H9 (cell line): ENCODE data around the gene MBL2. TPM values are rescaled to one million over a fixed set of nuclear protein-coding genes. Genes with fewer than 3 reads are reported as not detected.

Experiments used
- DNase-seq: peaks from one replicate; pipeline ENCODE4 v3.0.0-alpha.2; 2017
- H2AFZ ChIP-seq: one replicate; pipeline ENCODE4 v1.6.1; 2013; ENCODE audit warnings: mild to moderate bottlenecking, low read length, control low read depth, moderate library complexity
- H2AK5ac ChIP-seq: 2 replicates; pipeline ENCODE4 v1.6.1; 2013; ENCODE audit warnings: low read length, control low read depth, mixed read lengths; ENCODE audit not compliant: insufficient read length
- H2BK120ac ChIP-seq: one replicate; pipeline ENCODE4 v1.6.1; 2013; ENCODE audit warnings: low read depth, mild to moderate bottlenecking, low read length, control low read depth, inconsistent platforms; ENCODE audit not compliant: poor library complexity, severe bottlenecking
- H2BK12ac ChIP-seq: 2 replicates; pipeline ENCODE4 v1.6.1; 2013; ENCODE audit warnings: low read length, control low read depth, mixed read lengths, low read depth; ENCODE audit not compliant: insufficient read length
- H2BK15ac ChIP-seq: 2 replicates; pipeline ENCODE4 v1.6.1; 2013; ENCODE audit warnings: low read depth, low read length, control low read depth
- H2BK20ac ChIP-seq: one replicate; pipeline ENCODE4 v1.6.1; 2013; ENCODE audit warnings: low read depth, mild to moderate bottlenecking, low read length, control low read depth, inconsistent platforms; ENCODE audit not compliant: poor library complexity, severe bottlenecking
- H2BK5ac ChIP-seq: 2 replicates; pipeline ENCODE4 v1.6.1; 2013; ENCODE audit warnings: low read length, control low read depth, mixed read lengths; ENCODE audit not compliant: insufficient read length
- H3K14ac ChIP-seq: 2 replicates; pipeline ENCODE4 v1.6.1; 2013; ENCODE audit warnings: low read length, control low read depth; ENCODE audit not compliant: insufficient read depth
- H3K18ac ChIP-seq: 2 replicates; pipeline ENCODE4 v1.6.1; 2013; ENCODE audit warnings: low read depth, mild to moderate bottlenecking, mixed read lengths, low read length, control low read depth; ENCODE audit not compliant: insufficient read length
- H3K23ac ChIP-seq: 2 replicates; pipeline ENCODE4 v1.6.1; 2013; ENCODE audit warnings: low read length, control low read depth, mixed read lengths, low read depth; ENCODE audit not compliant: insufficient read length
- H3K23me2 ChIP-seq: 2 replicates; pipeline ENCODE4 v1.6.1; 2013; ENCODE audit warnings: low read depth, mild to moderate bottlenecking, mixed read lengths, low read length, control low read depth; ENCODE audit not compliant: insufficient read length, poor library complexity, severe bottlenecking
- H3K27ac ChIP-seq: 2 replicates; pipeline ENCODE4 v1.5.1; 2013; ENCODE audit warnings: low read length, control low read depth, mixed read lengths, low read depth; ENCODE audit not compliant: insufficient read length
- H3K27me3 ChIP-seq: 2 replicates; pipeline ENCODE4 v1.6.1; 2013; ENCODE audit warnings: low read length, control low read depth, inconsistent platforms; ENCODE audit not compliant: insufficient read depth
- H3K4ac ChIP-seq: 2 replicates; pipeline ENCODE4 v1.6.1; 2013; ENCODE audit warnings: low read depth, mild to moderate bottlenecking, control low read depth, inconsistent platforms, low read length, moderate library complexity
- H3K4me1 ChIP-seq: 2 replicates; pipeline ENCODE4 v1.6.1; 2013; ENCODE audit warnings: low read length, control low read depth, inconsistent platforms; ENCODE audit not compliant: insufficient read depth
- H3K4me2 ChIP-seq: 2 replicates; pipeline ENCODE4 v1.6.1; 2013; ENCODE audit warnings: low read length, control low read depth, mixed read lengths; ENCODE audit not compliant: insufficient read length, insufficient read depth
- H3K56ac ChIP-seq: 2 replicates; pipeline ENCODE4 v1.6.1; 2013; ENCODE audit warnings: low read depth, mild to moderate bottlenecking, mixed read lengths, low read length, control low read depth; ENCODE audit not compliant: insufficient read length
- H3K79me1 ChIP-seq: 2 replicates; pipeline ENCODE4 v1.6.1; 2013; ENCODE audit warnings: low read depth, mild to moderate bottlenecking, moderate library complexity, low read length, control low read depth, inconsistent platforms; ENCODE audit not compliant: insufficient read depth, poor library complexity, severe bottlenecking
- H3K79me2 ChIP-seq: 2 replicates; pipeline ENCODE4 v1.6.1; 2013; ENCODE audit warnings: low read length, control low read depth, inconsistent platforms; ENCODE audit not compliant: insufficient read depth
- H3K9ac ChIP-seq: 2 replicates; pipeline ENCODE4 v1.6.1; 2013; ENCODE audit warnings: low read length, control low read depth, mixed read lengths; ENCODE audit not compliant: insufficient read length; ENCODE audit errors: extremely low read depth
- H3K9me3 ChIP-seq: one replicate; pipeline ENCODE4 v1.6.1; 2013; ENCODE audit warnings: low read depth, low read length, inconsistent platforms; ENCODE audit not compliant: control insufficient read depth
- H3T11ph ChIP-seq: one replicate; pipeline ENCODE4 v1.6.1; 2013; ENCODE audit warnings: mild to moderate bottlenecking, low read length, control low read depth, inconsistent platforms
- H4K20me1 ChIP-seq: one replicate; pipeline ENCODE4 v1.6.1; 2013; ENCODE audit not compliant: control insufficient read depth, insufficient read length, insufficient read depth
- H4K5ac ChIP-seq: 2 replicates; pipeline ENCODE4 v1.6.1; 2013; ENCODE audit warnings: low read depth, mild to moderate bottlenecking, mixed read lengths, low read length, control low read depth; ENCODE audit not compliant: insufficient read length
- H4K8ac ChIP-seq: replicated peaks from 2 replicates; pipeline ENCODE4 v1.6.1; 2013; ENCODE audit warnings: low read length, control low read depth, mixed read lengths, low read depth; ENCODE audit not compliant: insufficient read length
- H4K91ac ChIP-seq: 2 replicates; pipeline ENCODE4 v1.6.1; 2013; ENCODE audit warnings: low read depth, mild to moderate bottlenecking, moderate library complexity, mixed read lengths, low read length, control low read depth; ENCODE audit not compliant: insufficient read length
- H3K27ac Mint-ChIP-seq, 3 experiments: 2 replicates in 2 of 3; 3 replicates in 1 of 3; pipeline ENCODE4 v1.8.0; 2020 to 2021; ENCODE audit warnings: mixed read lengths in 3 of 3, mild to moderate bottlenecking in 1 of 3, moderate library complexity in 1 of 3
- H3K27me3 Mint-ChIP-seq: 2 replicates; pipeline ENCODE4 v1.8.0; 2021; ENCODE audit warnings: low read depth, mild to moderate bottlenecking, moderate library complexity, mixed read lengths
- H3K36me3 Mint-ChIP-seq, 3 experiments: 2 replicates in 2 of 3; 3 replicates in 1 of 3; pipeline ENCODE4 v1.8.0; 2020 to 2021; ENCODE audit warnings: low read depth in 3 of 3, mixed read lengths in 3 of 3; ENCODE audit not compliant: insufficient read depth in 1 of 3
- H3K4me1 Mint-ChIP-seq, 2 experiments: 2 replicates each; pipeline ENCODE4 v1.8.0; 2020; ENCODE audit warnings: mixed read lengths in 2 of 2
- H3K4me3 Mint-ChIP-seq, 2 experiments: 2 replicates in 1 of 2; 3 replicates in 1 of 2; pipeline ENCODE4 v1.8.0; 2020 to 2021; ENCODE audit warnings: mild to moderate bottlenecking in 2 of 2, mixed read lengths in 2 of 2, moderate library complexity in 1 of 2
- H3K9me3 Mint-ChIP-seq, 2 experiments: 2 replicates in 1 of 2; 3 replicates in 1 of 2; pipeline ENCODE4 v1.8.0; 2020; ENCODE audit warnings: mild to moderate bottlenecking in 2 of 2, mixed read lengths in 2 of 2, moderate library complexity in 1 of 2
- WGBS: extraction: QIAGEN DNeasy Blood & Tissue Kit; methylation state at CpG from one replicate; pipeline ENCODE4 v1.1.7; 2013; ENCODE audit warnings: missing lambda C conversion rate, low lambda C conversion rate, mixed read lengths; ENCODE audit not compliant: insufficient read length; ENCODE audit errors: extremely low coverage; 5-methylcytosine and 5-hydroxymethylcytosine counted together
- total RNA-seq: library from RNA; stranded (reverse); gene quantifications from 2 replicates; pipeline ENCODE4 v1.2.1, GENCODE V29; 2021
- TF ChIP-seq, protein P1 (sequence below): fragments of 200-600 bp; sonication (generic); conservative IDR thresholded peaks from 3 replicates; pipeline ENCODE4 v1.8.0; 2021; ENCODE audit warnings: antibody characterized with exemption, mild to moderate bottlenecking

The MBL2 gene
- total RNA-seq, 1 experiment from 2014 or later = not detected

DNA sequence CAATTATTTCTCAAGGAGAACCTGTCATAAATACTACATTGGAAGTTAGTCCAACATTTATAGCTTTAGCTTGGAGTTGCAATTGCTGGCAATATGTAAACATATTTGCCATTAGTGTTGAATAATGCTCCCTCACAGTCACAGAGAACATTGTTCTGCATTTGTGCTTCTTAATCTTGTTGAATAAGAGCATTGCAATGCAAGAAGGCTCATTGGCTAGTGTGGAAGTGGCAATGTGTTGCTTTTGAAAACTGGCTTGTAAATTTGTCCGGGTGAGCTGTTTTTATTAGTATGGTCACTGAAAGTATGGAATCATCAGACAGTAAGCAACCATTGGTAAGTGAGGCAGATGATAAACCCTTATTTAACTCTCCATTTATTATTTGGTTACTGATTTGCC lies 47.7 kb upstream of the MBL2 start:
- Histone ChIP-seq H3K23me2 (no peaks in the 10 kb centered on the region), H2BK20ac (no peak overlapping the region), H3K79me2 (no peaks in the 10 kb centered on the region), H2BK15ac (no peak overlapping the region), H2BK12ac (no peak overlapping the region), H2BK5ac (no peak overlapping the region), H3T11ph (no peak overlapping the region), H4K91ac (no peak overlapping the region), H3K79me1 (no peaks in the 10 kb centered on the region), H3K4ac (no peak overlapping the region), H2AK5ac (no peak overlapping the region), H4K8ac (no peak overlapping the region), H3K23ac (no peak overlapping the region), H3K27ac (no peak overlapping the region), H2AFZ (no peak overlapping the region), H3K9me3 (no peaks in the 10 kb centered on the region), H4K5ac (no peak overlapping the region), H3K9ac (no peak overlapping the region), H4K20me1 (no peaks in the 10 kb centered on the region), H3K18ac (no peak overlapping the region), H3K27me3 (no peaks in the 10 kb centered on the region), H3K56ac (no peak overlapping the region), H3K4me1 (no peaks in the 10 kb centered on the region), H2BK120ac (no peak overlapping the region), H3K14ac (no peak overlapping the region), H3K4me2 (no peak overlapping the region)
- Mint-ChIP-seq H3K4me3 (no peak overlapping the region), H3K36me3 (no peaks in the 10 kb centered on the region), H3K9me3 (no peaks in the 10 kb centered on the region), H3K4me1 (peaks cover 18 to 28% of the 10 kb centered on the region in 2 experiments), H3K27me3 (no peaks in the 10 kb centered on the region), H3K27ac (no peak overlapping the region)
- TF ChIP-seq, protein P1, sequence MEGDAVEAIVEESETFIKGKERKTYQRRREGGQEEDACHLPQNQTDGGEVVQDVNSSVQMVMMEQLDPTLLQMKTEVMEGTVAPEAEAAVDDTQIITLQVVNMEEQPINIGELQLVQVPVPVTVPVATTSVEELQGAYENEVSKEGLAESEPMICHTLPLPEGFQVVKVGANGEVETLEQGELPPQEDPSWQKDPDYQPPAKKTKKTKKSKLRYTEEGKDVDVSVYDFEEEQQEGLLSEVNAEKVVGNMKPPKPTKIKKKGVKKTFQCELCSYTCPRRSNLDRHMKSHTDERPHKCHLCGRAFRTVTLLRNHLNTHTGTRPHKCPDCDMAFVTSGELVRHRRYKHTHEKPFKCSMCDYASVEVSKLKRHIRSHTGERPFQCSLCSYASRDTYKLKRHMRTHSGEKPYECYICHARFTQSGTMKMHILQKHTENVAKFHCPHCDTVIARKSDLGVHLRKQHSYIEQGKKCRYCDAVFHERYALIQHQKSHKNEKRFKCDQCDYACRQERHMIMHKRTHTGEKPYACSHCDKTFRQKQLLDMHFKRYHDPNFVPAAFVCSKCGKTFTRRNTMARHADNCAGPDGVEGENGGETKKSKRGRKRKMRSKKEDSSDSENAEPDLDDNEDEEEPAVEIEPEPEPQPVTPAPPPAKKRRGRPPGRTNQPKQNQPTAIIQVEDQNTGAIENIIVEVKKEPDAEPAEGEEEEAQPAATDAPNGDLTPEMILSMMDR = no peak
- no peak for DNase-seq
- no CpG with 5 or more reads among the region's 1 CpG for WGBS
